AG09319 (cell line): Measurements from ENCODE around the gene GRID1.

Experiments used
- DNase-seq: peaks from one replicate; pipeline ENCODE4 v3.0.0-alpha.2; 2010; ENCODE audit warnings: low read depth; ENCODE audit errors: extremely low read depth
- CTCF ChIP-seq: IDR thresholded peaks from 2 replicates; pipeline ENCODE4 v1.5.1; 2011; ENCODE audit warnings: low read depth, mild to moderate bottlenecking, inconsistent platforms, low read length, moderate library complexity

GRID1 gene

GRCh38 chr10:85764108-85764507, 602.5 kb downstream of the GRID1 start:
- no peak for TF ChIP-seq CTCF

GRCh38 chr10:85761906-85762445, 604.6 kb downstream of the GRID1 start:
- no peak for TF ChIP-seq CTCF
- no peak for DNase-seq

More at GRCh38 chr10:85764108-85764507, 602.5 kb downstream of the GRID1 start:
- DNase-seq = no peak

- no peak for TF ChIP-seq CTCF
- DNase-seq = no peak
Measured at GRCh38 chr10:85741626-85742300, 624.8 kb downstream of the GRID1 start.

GRCh38 chr10:85735997-85736396, 630.6 kb downstream of the GRID1 start:
- DNase-seq = no peak
- no peak for TF ChIP-seq CTCF

GRCh38 chr10:85734791-85735190, 631.8 kb downstream of the GRID1 start:
- TF ChIP-seq CTCF = no peak
- no peak for DNase-seq

- no peak for TF ChIP-seq CTCF
- no peak for DNase-seq
Measured at GRCh38 chr10:85724215-85724614, 642.4 kb downstream of the GRID1 start.

- no peak for DNase-seq
- TF ChIP-seq CTCF = no peak
Measured at GRCh38 chr10:85720931-85721590, 645.5 kb downstream of the GRID1 start.
